SU-DHL-6 (cell line): ENCODE measurements around the gene TSPAN31.

ENCODE experiments used
- H2AFZ ChIP-seq: fragments of 200-600 bp; sonication (generic); 2 replicates; pipeline ENCODE4 v1.6.1; 2014; ENCODE audit warnings: low read depth, mild to moderate bottlenecking, moderate library complexity, mixed read lengths, antibody characterized with exemption, low read length; ENCODE audit not compliant: severe bottlenecking
- H3F3A ChIP-seq: fragments of 200-600 bp; shearing (Covaris generic); 2 replicates; pipeline ENCODE4 v1.6.0; 2016; ENCODE audit warnings: antibody characterized with exemption, mild to moderate bottlenecking; ENCODE audit not compliant: insufficient read depth
- H3K27ac ChIP-seq: fragments of 200-600 bp; sonication (generic); 2 replicates; pipeline ENCODE4 v1.5.1; 2016; ENCODE audit warnings: low read depth, mild to moderate bottlenecking, low read length, moderate library complexity, mixed read lengths
- H3K27me3 ChIP-seq: fragments of 200-600 bp; sonication (generic), shearing (Covaris generic); 2 replicates; pipeline ENCODE4 v1.6.0; 2014; ENCODE audit warnings: mild to moderate bottlenecking, low read length
- H3K36me3 ChIP-seq: fragments of 200-600 bp; sonication (generic); 2 replicates; pipeline ENCODE4 v1.6.1; 2014; ENCODE audit warnings: mild to moderate bottlenecking, low read length, mixed read lengths
- H3K4me2 ChIP-seq: fragments of 300-600, 200-600 bp; shearing (Covaris generic), sonication (generic); 2 replicates; pipeline ENCODE4 v1.6.0; 2014; ENCODE audit warnings: low read length, low read depth, mild to moderate bottlenecking; ENCODE audit not compliant: poor library complexity, severe bottlenecking
- H3K4me3 ChIP-seq: fragments of 200-600 bp; sonication (generic); 2 replicates; pipeline ENCODE4 v1.5.1; 2014; ENCODE audit warnings: antibody characterized with exemption, low read length, mild to moderate bottlenecking, mixed read lengths; ENCODE audit not compliant: insufficient read depth, poor library complexity, severe bottlenecking
- H3K79me2 ChIP-seq: fragments of 200-600 bp; sonication (generic); 2 replicates; pipeline ENCODE4 v1.6.1; 2014; ENCODE audit warnings: mild to moderate bottlenecking, low read length, moderate library complexity; ENCODE audit not compliant: insufficient read depth
- H3K9ac ChIP-seq: fragments of 200-600 bp; sonication (generic); 2 replicates; pipeline ENCODE4 v1.7.0; 2014; ENCODE audit warnings: mild to moderate bottlenecking, low read length
- H3K9me2 ChIP-seq: fragments of 200-600 bp; sonication (generic); replicated peaks from 2 replicates; pipeline ENCODE4 v1.6.1; 2014; ENCODE audit warnings: low read length; ENCODE audit not compliant: insufficient read depth
- H3K9me3 ChIP-seq: fragments of 200-600 bp; sonication (generic); 2 replicates; pipeline ENCODE4 v1.6.1; 2014; ENCODE audit warnings: low read length, mixed read lengths; ENCODE audit not compliant: insufficient read depth
- H4K20me1 ChIP-seq: fragments of 200-600 bp; sonication (generic); 2 replicates; pipeline ENCODE4 v1.6.1; 2014; ENCODE audit warnings: low read depth, mild to moderate bottlenecking, antibody characterized with exemption, low read length, moderate library complexity, mixed read lengths
- EZH2phosphoT487 ChIP-seq: fragments of 200-600 bp; sonication (generic), shearing (Covaris generic); conservative IDR thresholded peaks from 2 replicates; pipeline ENCODE4 v1.6.1; 2018; ENCODE audit warnings: mild to moderate bottlenecking, antibody characterized with exemption, low read length, moderate library complexity, mixed read lengths
- TF ChIP-seq, protein P1 (sequence below): fragments of 200-600 bp; sonication (generic); IDR thresholded peaks from one replicate; pipeline ENCODE4 v1.5.1; 2017; ENCODE audit warnings: antibody characterized with exemption, mild to moderate bottlenecking, low read length, moderate library complexity; ENCODE audit not compliant: insufficient read depth, poor library complexity, severe bottlenecking

The TSPAN31 gene

DNA sequence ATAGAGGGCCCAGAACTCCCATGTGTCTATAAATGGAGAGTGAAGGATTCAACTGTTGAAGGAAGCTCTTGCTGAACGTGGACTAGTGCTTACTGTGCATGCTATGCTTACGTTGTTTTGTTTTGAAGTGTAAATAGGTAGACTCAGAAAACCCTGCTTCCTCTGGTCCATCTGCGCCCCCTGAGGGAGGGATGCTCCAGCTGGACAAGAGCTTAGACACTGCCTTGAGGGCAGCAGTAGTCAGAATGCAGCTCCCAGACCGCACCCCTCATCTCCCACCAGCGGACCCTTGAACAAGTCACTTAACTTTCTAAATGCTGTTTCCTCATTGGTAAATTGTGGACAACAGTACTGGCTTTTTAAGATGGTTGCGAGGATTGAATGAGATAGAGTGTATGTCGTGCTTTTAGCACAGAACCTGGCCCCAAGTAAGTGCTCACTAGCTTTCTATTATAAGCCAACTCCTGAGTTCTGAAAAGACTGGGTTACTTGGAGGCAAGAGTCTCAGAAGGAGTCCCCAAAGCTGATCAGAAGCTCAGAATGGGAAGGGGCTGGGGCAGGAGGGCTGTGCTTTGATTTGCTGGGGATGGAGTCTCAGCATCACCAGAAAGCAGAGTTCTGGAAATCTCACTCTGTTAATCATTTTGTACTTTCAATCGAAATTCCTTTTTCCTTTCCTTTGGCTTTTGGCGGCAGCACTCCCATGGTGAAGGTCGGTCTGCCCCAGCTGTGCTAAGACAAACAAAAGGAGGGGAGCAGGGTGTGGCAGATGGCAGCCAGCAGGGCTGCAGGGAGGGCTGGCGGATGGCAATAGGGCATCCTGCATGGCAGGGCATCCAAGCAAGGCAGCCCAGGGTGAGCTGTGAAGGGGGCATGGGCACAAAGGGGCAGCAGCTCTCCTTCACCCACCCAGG lies 21.9 kb upstream of the TSPAN31 start:
- 0 out of 2 replicates have a peak, but pooled peaks cover 2% of the 10 kb centered on the region for H3K36me3 ChIP-seq
- H3K4me3 ChIP-seq: no peak overlapping the region
- H2AFZ ChIP-seq: no peak overlapping the region
- TF ChIP-seq, protein P1, sequence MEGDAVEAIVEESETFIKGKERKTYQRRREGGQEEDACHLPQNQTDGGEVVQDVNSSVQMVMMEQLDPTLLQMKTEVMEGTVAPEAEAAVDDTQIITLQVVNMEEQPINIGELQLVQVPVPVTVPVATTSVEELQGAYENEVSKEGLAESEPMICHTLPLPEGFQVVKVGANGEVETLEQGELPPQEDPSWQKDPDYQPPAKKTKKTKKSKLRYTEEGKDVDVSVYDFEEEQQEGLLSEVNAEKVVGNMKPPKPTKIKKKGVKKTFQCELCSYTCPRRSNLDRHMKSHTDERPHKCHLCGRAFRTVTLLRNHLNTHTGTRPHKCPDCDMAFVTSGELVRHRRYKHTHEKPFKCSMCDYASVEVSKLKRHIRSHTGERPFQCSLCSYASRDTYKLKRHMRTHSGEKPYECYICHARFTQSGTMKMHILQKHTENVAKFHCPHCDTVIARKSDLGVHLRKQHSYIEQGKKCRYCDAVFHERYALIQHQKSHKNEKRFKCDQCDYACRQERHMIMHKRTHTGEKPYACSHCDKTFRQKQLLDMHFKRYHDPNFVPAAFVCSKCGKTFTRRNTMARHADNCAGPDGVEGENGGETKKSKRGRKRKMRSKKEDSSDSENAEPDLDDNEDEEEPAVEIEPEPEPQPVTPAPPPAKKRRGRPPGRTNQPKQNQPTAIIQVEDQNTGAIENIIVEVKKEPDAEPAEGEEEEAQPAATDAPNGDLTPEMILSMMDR: no peak
- TF ChIP-seq EZH2phosphoT487: no peak
- H3K9ac ChIP-seq: no peak overlapping the region
- no peak overlapping the region for H3K4me2 ChIP-seq
- H4K20me1 ChIP-seq: no peaks in the 10 kb centered on the region
- no peak overlapping the region for H3K27ac ChIP-seq
- no peaks in the 10 kb centered on the region for H3K27me3 ChIP-seq
- no peaks in the 10 kb centered on the region for H3F3A ChIP-seq
- H3K79me2 ChIP-seq: no peaks in the 10 kb centered on the region
- H3K9me2 ChIP-seq: no peaks in the 10 kb centered on the region
- no peaks in the 10 kb centered on the region for H3K9me3 ChIP-seq

DNA sequence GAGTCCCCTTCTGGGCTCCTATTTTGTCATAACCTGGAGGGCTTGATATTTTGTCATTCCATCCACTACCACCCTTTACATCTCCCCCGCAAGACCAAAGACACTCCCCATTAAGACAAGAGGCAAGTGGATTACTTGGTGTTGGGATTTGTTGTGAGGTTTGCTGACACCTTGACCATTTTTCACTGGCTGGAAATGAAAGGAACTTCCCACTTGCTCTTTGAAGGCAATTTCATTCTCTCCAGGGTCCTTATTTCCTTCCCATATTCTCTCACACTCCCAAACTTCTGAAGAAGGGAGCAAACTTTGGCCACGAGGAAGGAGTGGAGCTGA lies 21.2 kb upstream of the TSPAN31 start:
- no peak overlapping the region for H3K9ac ChIP-seq
- no peaks in the 10 kb centered on the region for H3K27me3 ChIP-seq
- H3K4me3 ChIP-seq: no peak overlapping the region
- no peak overlapping the region for H3K27ac ChIP-seq
- no peaks in the 10 kb centered on the region for H4K20me1 ChIP-seq
- TF ChIP-seq, protein P1: no peak
- TF ChIP-seq EZH2phosphoT487: no peak
- H3K36me3 ChIP-seq: no peaks in the 10 kb centered on the region
- H3K9me2 ChIP-seq: no peaks in the 10 kb centered on the region
- no peaks in the 10 kb centered on the region for H3F3A ChIP-seq
- no peak overlapping the region for H3K4me2 ChIP-seq
- no peaks in the 10 kb centered on the region for H3K79me2 ChIP-seq
- no peak overlapping the region for H2AFZ ChIP-seq
- H3K9me3 ChIP-seq: no peaks in the 10 kb centered on the region

DNA sequence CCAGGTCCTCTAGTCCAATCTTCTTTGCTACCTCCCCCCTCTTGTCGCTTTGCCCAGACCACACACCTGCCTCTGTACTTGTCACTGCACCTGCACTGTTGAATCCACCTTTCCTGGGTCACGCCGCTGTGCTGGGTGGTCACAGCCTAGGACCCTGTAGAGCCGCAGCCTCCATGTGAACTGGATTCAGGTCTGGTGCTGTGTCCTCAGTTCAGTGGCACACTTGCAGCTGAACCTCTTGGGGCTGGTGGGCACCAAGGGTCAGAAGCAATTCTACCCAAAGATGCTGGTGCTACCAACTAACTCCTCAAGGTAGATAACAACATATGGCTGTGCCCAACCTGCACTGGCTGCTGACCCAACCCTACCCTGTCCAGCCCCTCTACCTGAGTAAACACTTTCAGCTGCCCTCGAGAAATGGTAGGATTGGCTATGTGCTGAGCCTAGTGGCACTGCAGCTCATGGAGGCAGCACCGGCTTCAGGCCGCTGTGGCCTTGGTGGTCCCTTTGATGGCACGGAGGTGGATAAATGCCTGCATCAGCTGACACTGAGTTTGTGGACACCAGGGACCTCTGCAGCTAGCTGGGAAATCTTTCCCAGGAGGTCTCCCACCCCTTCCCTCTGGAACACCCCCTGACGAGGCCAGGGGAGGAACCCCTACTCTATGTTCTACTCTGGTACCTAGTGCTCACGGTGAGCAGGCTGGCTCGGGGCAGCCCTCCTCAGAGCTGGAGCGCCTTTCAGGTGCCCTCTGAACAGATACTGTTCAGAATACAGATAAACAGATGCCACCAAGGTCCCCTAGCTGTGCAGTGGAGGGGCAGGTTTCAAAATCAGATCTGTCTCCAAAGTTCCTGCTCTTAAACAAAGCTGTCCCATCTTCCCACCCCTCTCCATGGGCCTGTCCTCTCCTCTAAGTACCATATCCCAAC lies 20.6 kb upstream of the TSPAN31 start:
- H3F3A ChIP-seq: no peaks in the 10 kb centered on the region
- no peaks in the 10 kb centered on the region for H3K79me2 ChIP-seq
- H3K9me2 ChIP-seq: no peaks in the 10 kb centered on the region
- H3K36me3 ChIP-seq: no peaks in the 10 kb centered on the region
- H4K20me1 ChIP-seq: no peaks in the 10 kb centered on the region
- H3K9ac ChIP-seq: no peak overlapping the region
- TF ChIP-seq, protein P1: no peak
- no peak for TF ChIP-seq EZH2phosphoT487
- H3K4me2 ChIP-seq: no peak overlapping the region
- H3K27me3 ChIP-seq: no peaks in the 10 kb centered on the region
- H3K9me3 ChIP-seq: no peaks in the 10 kb centered on the region
- no peak overlapping the region for H2AFZ ChIP-seq
- H3K27ac ChIP-seq: no peak overlapping the region
- no peak overlapping the region for H3K4me3 ChIP-seq
